BE2C (cell line): ENCODE results near the gene CCK.
A peak's percentile ranks its signal among the peaks of the same experiment; 100 is the strongest.

Experiments used
- DNase-seq: peaks from one replicate; pipeline ENCODE4 v3.0.0-alpha.2; 2020
- H3K27me3 ChIP-seq: fragments of 250-450 bp; sonication (Bioruptor Pico); 2 replicates; pipeline ENCODE4 v1.5.1; 2020; ENCODE audit warnings: mild to moderate bottlenecking
- H3K36me3 ChIP-seq: fragments of 250-450 bp; sonication (Bioruptor Pico); 2 replicates; pipeline ENCODE4 v1.5.1; 2020; ENCODE audit warnings: mild to moderate bottlenecking
- H3K4me1 ChIP-seq: fragments of 250-450 bp; sonication (Bioruptor Pico); 2 replicates; pipeline ENCODE4 v1.5.1; 2020
- H3K4me3 ChIP-seq: 2 replicates; pipeline ENCODE4 v1.5.1; 2011; ENCODE audit warnings: low read depth, low read length
- H3K9me3 ChIP-seq: fragments of 250-450 bp; sonication (Bioruptor Pico); 2 replicates; pipeline ENCODE4 v1.5.1; 2020
- CTCF ChIP-seq: IDR thresholded peaks from 2 replicates; pipeline ENCODE4 v1.5.1; 2012; ENCODE audit warnings: mild to moderate bottlenecking, low read depth, low read length

Gene CCK

DNA sequence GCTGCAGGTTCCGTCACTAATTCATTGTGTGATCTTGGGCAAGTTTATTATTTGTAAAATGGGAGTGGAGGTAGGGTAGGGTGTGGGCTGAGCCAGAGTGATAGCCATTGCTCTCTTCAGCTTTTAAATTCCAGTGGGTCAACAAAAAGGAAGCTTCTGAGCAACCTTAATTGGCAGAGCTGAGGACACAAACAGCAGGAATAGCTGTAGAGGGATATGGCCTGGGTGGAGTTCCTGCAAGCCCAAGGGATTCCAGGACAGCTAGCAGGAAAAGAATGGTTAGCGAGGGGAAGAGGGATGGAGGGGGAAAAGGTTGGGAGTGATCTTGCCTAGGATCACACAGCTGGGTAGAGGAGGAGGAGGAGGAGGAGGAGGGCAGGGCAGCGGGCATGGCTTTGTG is 11.4 kb downstream of the CCK start:
- Histone ChIP-seq H3K27me3 (no peaks in the 10 kb centered on the region), H3K9me3 (no peaks in the 10 kb centered on the region), H3K4me1 (no peaks in the 10 kb centered on the region), H3K4me3 (no peak overlapping the region), H3K36me3 (no peaks in the 10 kb centered on the region)
- no peak for DNase-seq
- TF ChIP-seq CTCF: no peak

GRCh38 chr3:42250761-42251160 is 15.2 kb downstream of the CCK start:
- no peak for TF ChIP-seq CTCF

DNA sequence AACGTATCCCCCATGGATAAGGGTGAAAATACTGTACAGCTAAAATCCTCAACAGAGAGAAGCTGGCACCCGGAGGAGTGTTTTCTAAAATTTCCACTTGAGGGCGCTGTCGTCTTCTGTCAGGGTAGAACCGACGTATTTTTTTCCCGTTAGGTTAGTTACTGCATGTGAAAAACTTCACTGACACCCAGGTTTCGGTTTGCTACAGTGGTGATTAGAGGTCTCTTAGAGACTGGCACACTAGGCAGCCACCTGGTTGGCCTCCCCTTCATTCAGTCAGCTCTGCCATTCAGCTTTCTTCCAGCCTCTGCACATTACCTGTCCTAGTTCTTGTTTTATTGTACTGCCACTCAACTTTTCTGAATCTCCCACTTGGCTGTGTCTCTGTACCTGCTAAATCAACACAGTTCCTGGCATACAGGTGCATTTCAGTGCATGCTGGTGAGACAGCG is 18.4 kb downstream of the CCK start:
- no peak overlapping the region for H3K4me3 ChIP-seq
- H3K27me3 ChIP-seq: no peaks in the 10 kb centered on the region
- TF ChIP-seq CTCF: peak; percentile 61
- H3K4me1 ChIP-seq: no peaks in the 10 kb centered on the region
- peak; percentile 27 for DNase-seq
- H3K9me3 ChIP-seq: no peaks in the 10 kb centered on the region
- no peaks in the 10 kb centered on the region for H3K36me3 ChIP-seq

More at GRCh38 chr3:42250761-42251160, 15.2 kb downstream of the CCK start:
- Histone ChIP-seq H3K4me1 (no peaks in the 10 kb centered on the region), H3K36me3 (no peaks in the 10 kb centered on the region), H3K27me3 (no peaks in the 10 kb centered on the region), H3K4me3 (no peak overlapping the region), H3K9me3 (no peaks in the 10 kb centered on the region)
- DNase-seq: no peak

- no peak for DNase-seq
- no peak for TF ChIP-seq CTCF
- no peaks in the 10 kb centered on the region for H3K4me1 ChIP-seq
- H3K27me3 ChIP-seq: no peaks in the 10 kb centered on the region
- H3K36me3 ChIP-seq: no peaks in the 10 kb centered on the region
- H3K9me3 ChIP-seq: no peaks in the 10 kb centered on the region
- H3K4me3 ChIP-seq: no peak overlapping the region
Observed at GRCh38 chr3:42246091-42246490, 19.9 kb downstream of the CCK start.

DNA sequence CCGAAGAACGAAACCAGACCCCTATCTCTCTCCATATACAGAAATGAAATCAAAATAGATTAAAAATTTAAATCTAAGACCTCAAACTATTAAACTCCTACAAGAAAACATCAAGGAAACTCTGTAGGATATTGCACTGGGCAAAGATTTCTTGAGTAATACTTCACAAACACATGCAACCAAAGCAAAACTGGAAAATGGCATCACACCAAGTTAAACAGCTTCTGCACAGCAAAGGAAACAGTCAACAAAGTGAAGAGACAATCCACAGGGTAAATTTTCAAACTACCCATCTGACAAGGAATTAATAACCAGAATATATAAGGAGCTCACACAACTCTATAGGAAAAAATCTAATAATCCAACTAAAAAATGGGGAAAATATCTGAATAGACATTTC is 29.4 kb downstream of the CCK start:
- Histone ChIP-seq H3K27me3 (no peaks in the 10 kb centered on the region), H3K9me3 (no peaks in the 10 kb centered on the region), H3K4me3 (no peak overlapping the region), H3K4me1 (no peaks in the 10 kb centered on the region), H3K36me3 (no peaks in the 10 kb centered on the region)
- TF ChIP-seq CTCF: no peak
- no peak for DNase-seq

DNA sequence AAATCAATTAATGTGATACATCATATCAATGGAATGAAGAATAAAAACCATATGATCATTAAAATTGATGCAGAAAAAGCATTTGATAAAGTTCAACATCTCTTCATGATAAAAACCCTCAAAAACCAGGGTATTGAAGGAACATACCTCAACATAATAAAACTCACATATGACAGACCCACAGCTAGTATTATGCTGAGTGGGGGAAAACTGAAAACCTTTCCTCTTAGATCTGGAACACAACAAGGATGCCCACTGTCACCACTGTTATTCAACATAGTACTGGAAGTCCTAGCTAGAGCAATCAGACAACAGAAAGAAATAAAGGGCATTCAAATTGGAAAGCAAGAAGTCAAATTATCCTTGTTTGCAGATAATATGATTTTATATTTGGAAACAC is 30.5 kb downstream of the CCK start:
- no peak for DNase-seq
- no peaks in the 10 kb centered on the region for H3K36me3 ChIP-seq
- H3K4me3 ChIP-seq: no peak overlapping the region
- no peak for TF ChIP-seq CTCF
- H3K4me1 ChIP-seq: no peaks in the 10 kb centered on the region
- H3K9me3 ChIP-seq: no peaks in the 10 kb centered on the region
- no peaks in the 10 kb centered on the region for H3K27me3 ChIP-seq
